ELR (cell line): ENCODE results near the gene TAPBPL.
"Not testable (repeated sequence)": the region's sequence is repeated elsewhere in the genome, so short reads cannot be mapped to it uniquely, and the experiment has no call there.

ENCODE experiments used
- DNase-seq: peaks from one replicate; pipeline ENCODE4 v3.0.0-alpha.2; 2015; ENCODE audit warnings: low read depth

TAPBPL gene

GRCh38 chr12:6490673-6491072 is 38.8 kb downstream of the TAPBPL start:
- DNase-seq = not testable (repeated sequence)

- peak; percentile 97 for DNase-seq
These were observed 41.1 kb downstream of the TAPBPL start, which contains the start of gene MRPL51 for GRCh38 chr12:6492838-6493496. Gene MRPL51, minus strand, starts transcription at chr12:6493262. Its CDS starts 126 bp downstream, at chr12:6493136.

- DNase-seq = peak; percentile 98
These were observed 41.8 kb downstream of the TAPBPL start, which contains the start of gene NCAPD2 for GRCh38 chr12:6493497-6494257. Gene NCAPD2, plus strand, starts transcription at chr12:6494102. Its CDS starts 997 bp downstream, at chr12:6495099.

DNA sequence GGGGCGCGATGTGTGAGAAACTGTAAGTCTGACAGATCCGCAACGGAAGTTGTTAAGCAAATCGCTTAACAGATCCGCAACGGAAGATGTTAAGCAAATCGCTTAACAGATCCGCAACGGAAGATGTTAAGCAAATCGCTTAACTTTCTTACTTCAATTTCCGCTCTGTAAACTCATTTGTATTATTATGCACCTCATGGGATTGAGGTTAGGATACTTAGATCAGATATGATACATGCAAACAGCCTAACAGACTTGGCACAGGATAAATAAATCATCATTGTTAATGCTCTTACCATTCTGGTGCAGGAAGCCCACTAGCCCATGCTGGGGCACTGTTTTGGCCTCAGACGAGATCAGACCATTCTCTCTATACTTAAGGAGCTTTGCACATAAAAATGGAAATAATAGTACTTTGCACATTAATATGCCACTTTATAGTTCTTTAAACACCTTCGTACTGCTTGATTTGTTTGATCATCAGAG is 42.5 kb downstream of the TAPBPL start:
- DNase-seq = peak; percentile 49

DNA sequence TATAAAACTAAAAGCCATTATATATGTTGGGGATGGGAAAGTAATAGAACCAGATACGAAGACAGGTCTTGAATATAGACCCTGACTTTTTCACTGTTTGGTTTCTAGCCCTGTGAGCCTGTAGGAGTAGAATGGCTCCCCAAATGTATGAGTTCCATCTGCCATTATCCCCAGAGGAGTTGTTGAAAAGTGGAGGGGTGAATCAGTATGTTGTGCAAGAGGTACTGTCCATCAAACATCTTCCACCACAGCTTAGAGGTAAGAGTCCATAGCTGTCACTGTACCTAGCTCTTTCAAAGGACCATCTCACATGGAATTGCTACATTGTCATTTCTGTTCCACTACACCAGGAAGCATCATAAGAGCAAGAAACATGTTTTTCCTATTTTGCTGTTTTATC is 43.1 kb downstream of the TAPBPL start:
- DNase-seq = peak; percentile 28

GRCh38 chr12:6497291-6497690 is 45.4 kb downstream of the TAPBPL start:
- not testable (repeated sequence) for DNase-seq

DNA sequence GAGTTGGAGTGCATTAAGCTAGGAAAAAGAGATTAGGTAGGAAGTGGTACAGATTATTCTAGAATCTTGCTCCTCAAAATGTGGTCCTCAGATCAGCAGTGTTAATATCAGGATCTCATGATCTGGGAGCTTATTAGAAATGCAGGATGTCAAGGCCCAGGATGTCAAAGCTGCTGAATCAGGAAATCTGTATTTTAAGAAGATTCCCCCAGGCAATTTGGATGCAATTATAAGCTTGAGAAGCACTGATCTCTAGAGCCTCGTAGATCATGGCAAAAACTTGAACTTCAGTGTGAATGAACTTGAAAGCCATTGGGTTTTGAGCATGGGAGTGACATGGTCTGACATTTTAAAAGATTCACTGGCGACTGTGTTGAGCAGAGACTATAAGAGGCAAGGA is 48.6 kb downstream of the TAPBPL start:
- no peak for DNase-seq

DNA sequence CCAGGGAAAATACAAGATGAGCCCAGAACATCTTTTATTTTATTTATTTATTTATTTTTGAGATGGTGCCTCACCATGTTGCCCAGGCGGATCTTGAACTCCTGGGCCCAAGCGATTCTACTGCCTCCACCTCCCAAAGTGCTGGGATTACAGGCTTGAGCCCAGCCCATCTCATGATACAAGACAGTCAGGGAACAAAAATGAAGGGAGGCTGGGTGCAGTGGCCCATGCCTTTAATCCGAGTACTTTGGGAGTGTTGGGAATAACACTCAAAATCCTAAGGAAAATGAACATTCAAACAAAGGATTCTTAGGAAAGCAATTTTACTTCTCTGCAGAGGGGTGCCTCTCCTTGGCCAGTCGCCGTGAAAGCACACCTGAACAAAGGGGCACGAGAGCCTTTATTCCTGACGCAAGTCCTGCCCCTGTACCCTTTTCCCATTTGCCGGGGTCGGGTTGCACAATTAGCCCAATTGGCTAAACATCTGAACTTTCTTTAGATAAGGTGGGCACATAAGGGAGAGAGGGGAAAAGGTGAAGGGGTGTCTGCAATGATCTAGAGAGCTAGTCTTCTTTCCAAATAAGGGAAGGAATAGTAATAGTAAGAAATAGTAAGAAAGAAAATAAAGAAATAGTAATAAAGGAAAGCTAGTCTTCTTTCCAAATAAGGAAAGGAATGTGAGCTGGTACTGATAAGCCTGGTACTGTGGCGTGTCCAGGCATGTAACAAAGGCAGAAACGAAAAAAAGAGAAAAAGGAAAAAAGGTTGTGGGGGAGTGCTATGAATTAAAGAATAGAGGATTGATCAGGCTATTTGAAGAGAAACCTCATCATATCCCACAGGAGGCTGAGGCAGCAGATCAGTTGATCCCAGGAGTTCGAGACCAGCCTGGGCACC is 55.5 kb downstream of the TAPBPL start:
- no peak for DNase-seq

DNA sequence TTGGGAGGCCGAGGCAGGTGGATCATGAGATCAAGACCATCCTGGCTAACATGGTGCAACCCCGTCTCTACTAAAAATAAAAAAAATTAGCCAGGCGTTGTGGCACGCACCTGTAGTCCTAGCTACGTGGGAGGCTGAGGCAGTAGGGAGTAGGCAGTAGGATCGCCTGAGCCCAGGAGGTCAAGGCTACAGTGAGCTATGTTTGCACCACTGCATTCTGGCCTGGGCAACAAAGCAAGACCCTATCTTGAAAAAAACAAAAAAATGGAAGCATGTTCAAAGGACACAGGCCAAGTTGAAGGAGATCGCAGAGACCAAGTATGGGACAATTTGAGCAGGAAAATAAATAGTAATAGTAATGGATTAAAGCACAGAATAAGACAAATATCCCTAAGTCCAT is 56.2 kb downstream of the TAPBPL start:
- no peak for DNase-seq
